Right ventricle myocardium inferior (tissue), 1 donor: Measurements from ENCODE around the gene VWA2. TPM values are rescaled to one million over a fixed set of nuclear protein-coding genes. Genes with fewer than 3 reads are reported as not detected.

Source experiments
- ATAC-seq: fragments of 200-7000 bp; cut with Tn5 transposase; one replicate; pipeline ENCODE4 v1.9.1; 2020; ENCODE audit warnings: mild to moderate bottlenecking, moderate library complexity
- DNase-seq: peaks from one replicate; pipeline ENCODE4 v3.0.0; 2021; ENCODE audit errors: missing footprints
- intact Hi-C: fragments of 100-400 bp; cut with DNase I; formaldehyde crosslinking; loops from one replicate; pipeline ENCODE4 v1.11.0; 2022
- total RNA-seq: library from RNA; stranded (reverse); fragmentation: NEBNext Ultra II Directional; extraction: Animal tissue kit (Norgen Biotek cat#: 25700); gene quantifications from one replicate; pipeline ENCODE4 v1.2.1, GENCODE V29; 2021
- donor health status: DM: no; HTN: yes; CAD: no; lungs with severe emphysema.

Gene VWA2
- total RNA-seq, 1 donor from 2014 or later, result not detected

DNA sequence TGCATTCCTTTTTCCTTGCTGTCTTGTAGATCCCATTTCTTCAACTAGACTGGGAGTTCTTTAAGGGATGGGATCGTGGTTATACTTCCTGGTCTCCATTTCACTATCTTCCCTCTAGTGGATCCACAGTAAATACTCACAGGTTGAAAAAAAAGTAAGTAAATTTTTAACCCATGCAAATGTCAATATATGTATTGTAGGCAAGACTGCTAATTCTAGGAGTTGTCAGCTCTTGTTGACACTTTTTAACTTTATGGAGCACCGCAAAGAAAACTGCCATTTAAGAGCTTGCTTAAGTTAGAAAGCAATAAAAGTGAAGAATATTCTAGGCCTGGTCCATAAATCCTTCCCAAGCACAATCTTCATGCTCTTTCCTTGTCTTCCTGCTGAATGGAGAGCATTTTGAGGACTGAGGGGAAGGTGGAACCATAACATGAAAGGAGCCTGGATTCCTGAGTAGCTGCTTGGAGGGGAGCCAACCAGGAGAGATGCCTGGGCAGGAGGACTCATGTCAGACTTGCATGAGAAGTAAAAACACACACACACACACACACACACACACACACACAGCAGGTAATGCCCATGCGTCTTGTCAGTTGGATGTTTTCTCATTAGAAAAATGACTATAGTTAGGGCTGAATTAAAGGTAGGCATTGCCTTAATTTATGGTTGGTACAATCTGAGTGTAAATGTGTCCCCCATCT is 32.2 kb downstream of the VWA2 start:
- intact Hi-C loops, result loop anchor here (5.0 kb wide), 1 partner anchor 56 kb away; no protein-coding TSS in a partner anchor
- ATAC-seq, result peak; percentile 2
- no peak for DNase-seq

DNA sequence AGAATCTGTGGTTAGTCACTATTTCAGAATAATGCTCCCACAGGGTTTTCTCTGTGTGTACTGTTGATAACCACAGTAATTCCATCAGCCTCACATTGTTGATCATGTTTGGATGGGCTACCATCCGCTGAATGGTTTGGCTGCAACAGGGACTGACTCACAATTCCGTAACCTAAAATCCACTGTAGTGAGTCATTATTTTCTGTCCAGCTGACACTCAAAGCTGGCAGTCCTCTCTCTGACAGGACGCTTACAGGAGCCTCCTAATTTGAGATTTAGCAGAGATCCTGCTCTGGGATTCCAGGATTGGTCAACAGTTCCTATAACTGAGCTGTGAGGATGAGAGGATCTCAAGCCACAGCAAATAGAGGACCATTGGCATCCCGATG is 32.7 kb downstream of the VWA2 start:
- peak; percentile 90 for ATAC-seq
- intact Hi-C loops, result loop anchor here (5.0 kb wide), 1 partner anchor 56 kb away; no protein-coding TSS in a partner anchor
- DNase-seq, result no peak

DNA sequence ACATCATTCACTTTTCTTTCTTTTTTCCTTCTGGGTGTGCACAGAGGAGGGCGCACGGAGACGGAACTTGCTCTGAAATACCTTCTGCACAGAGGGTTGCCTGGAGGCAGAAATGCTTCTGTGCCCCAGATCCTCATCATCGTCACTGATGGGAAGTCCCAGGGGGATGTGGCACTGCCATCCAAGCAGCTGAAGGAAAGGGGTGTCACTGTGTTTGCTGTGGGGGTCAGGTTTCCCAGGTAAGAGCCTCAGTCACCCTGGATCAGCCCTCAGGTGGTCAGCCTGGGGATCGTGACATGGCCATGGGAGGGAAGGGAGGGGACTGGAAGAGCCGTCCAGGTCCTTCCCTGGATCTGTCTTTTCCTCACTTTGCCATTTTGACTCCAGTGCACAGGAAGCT is 33.6 kb downstream of the VWA2 start:
- intact Hi-C loops, result loop anchor here (5.0 kb wide), 1 partner anchor 55 kb away; no protein-coding TSS in a partner anchor
- DNase-seq, result no peak
- ATAC-seq, result no peak

DNA sequence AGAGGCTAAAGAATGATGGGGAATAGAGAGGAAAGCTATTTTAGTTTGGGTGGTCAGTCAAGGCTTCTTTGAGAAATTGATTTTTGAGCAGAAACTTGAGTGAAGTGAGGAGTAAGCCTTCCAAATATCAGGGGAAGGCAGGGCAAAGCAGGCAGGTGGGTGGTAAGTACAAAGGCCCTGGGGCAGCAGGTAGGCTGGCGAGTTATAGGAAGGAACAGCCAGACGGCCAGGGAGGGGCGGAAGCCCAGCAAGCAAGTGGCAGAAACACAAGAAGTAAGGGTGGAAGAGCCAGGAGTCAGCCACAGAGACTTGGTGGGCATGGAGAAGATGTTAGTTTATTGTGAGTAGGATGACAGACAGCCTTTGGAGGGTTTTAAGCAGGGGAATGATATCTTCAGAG is 34.9 kb downstream of the VWA2 start:
- no peak for ATAC-seq
- DNase-seq, result no peak
- intact Hi-C loops, result loop anchor here (5.0 kb wide), 1 partner anchor 53 kb away; no protein-coding TSS in a partner anchor

DNA sequence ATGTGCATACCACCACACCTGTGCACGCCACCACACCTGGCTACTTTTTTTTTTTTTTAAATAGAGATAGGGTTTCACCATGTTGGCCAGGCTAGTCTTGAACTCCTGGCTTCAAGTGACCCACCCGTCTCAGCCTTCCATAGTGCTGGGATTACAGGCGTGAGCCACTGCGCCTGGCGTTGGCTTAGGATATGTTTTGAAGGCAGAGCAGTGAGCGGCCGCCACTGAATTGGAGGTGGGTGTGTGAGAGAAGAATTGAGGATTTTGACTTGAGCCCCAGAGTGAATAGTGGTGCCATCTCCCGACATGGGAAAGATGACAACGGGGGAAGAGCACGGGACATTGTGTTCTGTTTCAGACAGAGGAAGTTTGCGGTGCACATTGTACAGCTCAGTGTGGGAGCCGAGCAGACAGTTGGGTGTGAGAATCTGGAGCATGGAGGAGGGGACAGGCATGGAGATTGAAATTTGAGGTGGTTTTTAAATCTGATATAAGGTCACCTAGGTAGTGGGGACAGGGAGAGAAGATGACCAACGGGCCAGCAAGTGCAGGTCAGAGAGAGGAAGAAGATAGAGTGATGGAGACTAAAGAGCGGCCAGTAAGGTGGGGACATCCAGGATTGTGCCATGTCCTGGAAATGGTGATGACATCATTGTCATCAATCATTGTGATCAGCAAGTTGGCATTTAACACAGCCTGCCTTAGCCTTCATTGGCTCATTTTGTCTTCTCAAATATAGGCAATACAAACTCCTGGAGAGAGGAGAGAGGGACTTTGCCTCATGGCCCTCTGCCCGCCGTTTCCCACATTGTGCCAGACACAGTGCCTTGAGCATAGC is 35.8 kb downstream of the VWA2 start:
- DNase-seq (no peak), ATAC-seq (no peak)
- intact Hi-C loops, result loop anchor here (5.0 kb wide), 1 partner anchor 52 kb away; no protein-coding TSS in a partner anchor

DNA sequence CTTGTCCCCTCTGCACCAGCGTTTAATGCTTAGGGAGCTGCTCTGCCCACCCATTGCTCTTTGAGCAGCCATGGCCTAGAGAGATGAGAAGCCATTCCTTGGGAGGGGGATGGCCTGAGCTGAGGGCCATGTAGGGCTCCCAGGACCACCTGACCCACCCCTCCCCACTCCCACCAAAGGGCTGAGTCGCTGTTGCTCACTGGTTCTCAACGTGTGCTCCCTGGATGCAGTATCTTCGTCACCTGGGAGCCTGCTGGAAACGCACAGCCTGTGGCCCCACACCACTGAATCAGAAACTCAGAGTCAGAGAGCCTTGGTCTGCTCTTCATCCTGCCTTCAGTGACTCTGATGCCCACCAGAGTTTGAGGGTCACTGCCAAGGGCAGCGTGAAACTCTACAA is 37.0 kb downstream of the VWA2 start:
- DNase-seq, result no peak
- ATAC-seq, result no peak
- intact Hi-C loops, result no loop called here

DNA sequence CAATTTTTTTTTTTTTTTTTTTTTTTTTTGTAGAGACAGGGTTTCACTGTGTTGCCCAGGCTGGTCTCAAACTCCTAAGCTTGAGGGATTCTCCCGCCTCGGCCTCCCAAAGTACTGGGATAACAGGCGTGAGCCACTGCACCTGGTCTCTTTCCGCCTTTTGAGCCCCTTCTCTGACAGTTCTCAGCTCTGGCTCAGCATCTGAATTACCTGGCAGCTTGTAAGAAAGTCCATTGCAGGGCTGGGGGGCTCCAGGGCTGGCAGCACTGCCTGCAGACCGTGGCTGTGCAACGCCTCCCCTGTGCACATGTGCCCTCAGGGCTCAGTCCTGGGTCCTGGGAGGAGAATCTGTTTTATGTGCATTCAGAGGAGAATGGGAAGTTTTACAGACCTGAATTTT is 37.6 kb downstream of the VWA2 start:
- intact Hi-C loops, result no loop called here
- DNase-seq, result no peak

DNA sequence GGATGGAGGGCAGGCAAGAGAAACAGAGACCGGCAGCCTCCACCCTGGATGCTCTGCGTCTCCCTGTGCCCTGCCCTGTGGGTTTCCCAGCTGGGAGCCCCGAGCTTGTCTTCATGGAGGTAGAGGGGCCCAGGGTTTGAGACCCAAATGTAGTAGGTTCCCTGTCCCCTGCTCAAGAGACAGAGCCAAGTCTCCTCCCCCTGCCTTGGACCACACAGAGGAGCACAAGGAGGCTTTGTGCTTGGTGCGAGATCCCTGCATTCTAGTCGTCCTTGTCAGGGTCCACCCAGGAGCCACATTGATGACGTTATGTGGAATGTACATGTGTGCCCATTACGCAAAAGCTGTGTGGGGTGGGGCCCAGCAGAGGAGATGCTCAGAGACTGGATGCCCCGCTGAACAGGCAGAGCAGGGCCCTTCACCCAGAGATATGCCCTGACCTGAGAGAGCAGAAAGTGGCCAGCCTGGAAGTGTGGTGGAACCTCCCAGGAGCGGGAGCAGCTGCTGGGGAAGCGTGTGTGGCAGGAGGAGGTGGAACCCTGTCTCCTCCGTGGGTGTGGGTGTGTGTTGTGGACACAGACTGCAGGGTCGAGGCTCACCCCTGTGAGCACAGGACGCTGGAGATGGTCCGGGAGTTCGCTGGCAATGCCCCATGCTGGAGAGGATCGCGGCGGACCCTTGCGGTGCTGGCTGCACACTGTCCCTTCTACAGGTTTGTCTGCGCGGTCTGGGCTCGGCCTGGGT is 39.3 kb downstream of the VWA2 start:
- no peak for ATAC-seq
- no peak for DNase-seq
- intact Hi-C loops, result no loop called here

More for the DNA sequence above, 37.6 kb downstream of the VWA2 start:
- ATAC-seq, result no peak

DNA sequence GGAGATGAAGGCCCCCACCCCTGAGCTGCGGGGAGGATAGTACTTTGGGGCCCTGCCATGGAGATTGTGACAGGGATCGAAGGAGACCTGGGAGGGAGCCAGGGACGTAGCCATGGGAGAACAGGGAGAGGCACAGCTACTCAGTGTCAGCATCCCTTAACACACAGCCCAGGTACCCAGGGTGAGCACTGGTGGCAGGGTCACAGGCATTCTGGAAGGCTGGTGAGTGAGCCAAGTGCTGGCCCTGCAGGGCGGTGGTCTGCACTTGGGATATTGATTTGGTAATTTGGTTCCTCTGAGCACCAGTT is 39.8 kb downstream of the VWA2 start:
- no peak for DNase-seq
- no peak for ATAC-seq
- intact Hi-C loops, result no loop called here

DNA sequence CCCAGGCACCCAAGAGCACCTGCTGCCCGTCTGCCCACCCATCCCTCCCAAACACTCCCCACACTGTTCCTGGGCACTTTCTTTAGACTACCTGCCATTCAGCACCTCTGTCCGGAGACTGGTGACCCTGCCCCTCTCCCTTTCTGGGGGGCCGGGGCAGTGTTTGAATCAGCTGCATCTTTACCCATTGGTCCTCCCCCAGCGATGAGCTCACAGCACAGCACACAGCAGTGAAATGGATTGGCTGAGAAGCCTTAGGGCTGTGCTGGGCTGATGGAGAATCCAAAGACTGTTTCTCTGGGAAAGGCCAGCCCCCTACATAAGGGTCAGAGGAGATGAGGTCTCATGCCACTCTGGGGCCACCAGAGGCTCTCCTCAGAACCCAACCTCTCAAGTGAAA is 40.2 kb downstream of the VWA2 start:
- no peak for DNase-seq
- intact Hi-C loops, result no loop called here
- ATAC-seq, result no peak

DNA sequence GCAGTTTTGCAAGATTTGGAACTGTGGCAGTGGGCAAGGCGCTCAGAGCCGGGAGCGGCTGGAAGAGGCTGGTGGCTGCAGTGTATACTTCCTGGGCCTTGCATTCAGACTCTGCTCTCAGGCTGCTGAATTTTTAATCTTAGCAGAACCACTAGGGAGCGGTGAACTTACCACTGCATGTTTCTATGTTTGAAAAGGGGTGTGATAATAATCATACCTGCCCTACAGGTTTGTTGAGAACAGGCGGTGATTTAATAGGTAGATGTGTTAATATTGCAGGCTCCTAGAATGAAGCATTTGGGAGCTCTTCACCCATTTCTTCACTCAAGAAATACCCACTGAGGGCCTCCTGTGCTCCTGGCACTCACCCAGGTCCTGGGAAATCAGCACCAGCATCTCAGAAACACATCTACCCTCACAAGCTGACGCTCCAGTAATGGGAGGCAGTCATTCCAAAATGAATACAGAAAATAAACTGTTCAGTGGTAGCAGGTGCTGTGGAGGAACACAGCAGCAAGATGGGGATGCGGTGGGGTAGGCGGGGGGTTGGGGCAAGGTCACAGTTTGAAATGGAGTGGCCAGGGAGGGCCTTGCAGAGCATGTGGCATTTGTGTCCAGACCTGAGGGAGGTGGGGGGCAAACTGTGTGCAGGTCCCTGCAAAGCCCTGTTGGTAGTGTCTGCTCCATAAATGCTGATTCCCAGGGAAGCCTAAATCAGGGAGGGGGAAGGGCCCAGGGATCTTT is 41.0 kb downstream of the VWA2 start:
- no peak for ATAC-seq
- no peak for DNase-seq
- intact Hi-C loops, result no loop called here

DNA sequence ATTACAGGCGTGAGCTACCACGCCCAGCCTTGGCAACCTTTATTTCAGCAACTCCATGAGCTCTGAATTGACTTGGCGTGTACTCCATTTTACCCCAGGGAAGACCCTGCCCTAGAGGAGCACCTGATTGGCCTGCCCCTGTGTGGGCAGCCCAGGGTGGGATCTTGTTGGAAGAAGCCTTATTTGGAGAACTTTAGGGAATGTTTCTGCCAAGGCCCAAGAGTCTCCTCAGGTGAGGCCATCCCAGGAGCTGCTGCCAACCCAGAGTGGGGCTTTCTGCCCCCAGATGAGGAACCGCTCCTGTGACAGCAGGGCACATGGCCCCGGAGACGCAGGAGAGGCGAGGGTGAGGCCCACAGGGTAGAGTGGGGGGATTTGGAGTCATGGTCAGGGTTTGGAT is 42.0 kb downstream of the VWA2 start:
- no peak for ATAC-seq
- intact Hi-C loops, result no loop called here
- DNase-seq, result no peak

DNA sequence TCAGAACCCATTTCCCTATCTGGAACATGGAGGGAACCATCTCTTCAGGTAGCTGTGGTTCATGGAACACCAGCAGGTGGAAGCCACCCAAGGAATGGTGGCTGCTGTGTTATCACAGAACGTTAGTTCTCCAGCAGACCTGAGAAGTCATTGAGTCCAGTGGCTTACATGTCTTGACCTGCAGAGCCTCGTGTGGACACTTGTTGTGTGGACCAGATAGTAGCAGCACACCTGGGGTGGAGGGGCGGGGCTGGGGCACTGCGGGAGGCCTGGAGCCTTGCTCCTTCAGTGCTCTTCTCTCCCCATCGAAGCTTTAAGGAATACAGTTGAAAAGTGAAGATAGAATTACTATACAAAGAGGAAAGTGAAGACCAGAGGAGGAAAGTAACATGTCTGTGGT is 42.4 kb downstream of the VWA2 start:
- ATAC-seq, result no peak
- intact Hi-C loops, result no loop called here
- no peak for DNase-seq

DNA sequence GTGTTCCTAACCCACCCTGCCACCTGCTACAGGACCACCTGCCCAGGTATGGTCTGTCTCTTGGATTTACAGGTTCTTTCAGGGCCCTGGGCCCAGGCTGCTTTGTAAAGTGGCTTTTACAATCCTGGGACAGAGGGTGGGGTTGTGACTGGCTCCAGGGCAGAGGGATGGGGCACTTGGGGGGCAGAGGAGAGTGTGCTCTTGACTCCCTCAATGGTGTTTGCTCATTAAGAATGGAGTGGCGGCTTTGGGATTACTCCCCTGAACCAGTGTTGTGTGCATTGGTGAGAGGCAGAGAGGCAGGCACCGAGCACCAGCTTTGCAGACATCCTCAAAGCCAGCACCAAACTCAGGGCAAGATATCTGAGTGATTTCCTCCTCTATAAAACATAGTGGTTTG is 43.5 kb downstream of the VWA2 start:
- ATAC-seq, result no peak
- intact Hi-C loops, result no loop called here
- DNase-seq, result no peak

DNA sequence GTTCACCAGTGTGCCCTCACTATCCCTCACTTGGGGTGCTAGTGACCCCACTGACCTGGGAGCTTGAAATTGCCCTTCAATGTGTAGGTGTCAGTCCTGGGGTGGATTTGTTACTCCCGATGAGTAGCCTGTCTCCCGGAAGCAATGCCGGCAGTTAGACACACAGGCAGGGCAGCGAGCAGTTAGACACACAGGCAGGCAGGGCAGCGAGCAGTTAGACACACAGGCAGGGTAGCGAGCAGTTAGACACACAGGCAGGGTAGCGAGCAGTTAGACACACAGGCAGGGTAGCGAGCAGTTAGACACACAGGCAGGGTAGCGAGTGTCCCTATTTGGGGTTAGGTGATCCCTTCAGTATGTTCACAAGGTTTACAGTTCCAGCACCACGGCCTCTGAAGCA is 44.0 kb downstream of the VWA2 start:
- no peak for DNase-seq

DNA sequence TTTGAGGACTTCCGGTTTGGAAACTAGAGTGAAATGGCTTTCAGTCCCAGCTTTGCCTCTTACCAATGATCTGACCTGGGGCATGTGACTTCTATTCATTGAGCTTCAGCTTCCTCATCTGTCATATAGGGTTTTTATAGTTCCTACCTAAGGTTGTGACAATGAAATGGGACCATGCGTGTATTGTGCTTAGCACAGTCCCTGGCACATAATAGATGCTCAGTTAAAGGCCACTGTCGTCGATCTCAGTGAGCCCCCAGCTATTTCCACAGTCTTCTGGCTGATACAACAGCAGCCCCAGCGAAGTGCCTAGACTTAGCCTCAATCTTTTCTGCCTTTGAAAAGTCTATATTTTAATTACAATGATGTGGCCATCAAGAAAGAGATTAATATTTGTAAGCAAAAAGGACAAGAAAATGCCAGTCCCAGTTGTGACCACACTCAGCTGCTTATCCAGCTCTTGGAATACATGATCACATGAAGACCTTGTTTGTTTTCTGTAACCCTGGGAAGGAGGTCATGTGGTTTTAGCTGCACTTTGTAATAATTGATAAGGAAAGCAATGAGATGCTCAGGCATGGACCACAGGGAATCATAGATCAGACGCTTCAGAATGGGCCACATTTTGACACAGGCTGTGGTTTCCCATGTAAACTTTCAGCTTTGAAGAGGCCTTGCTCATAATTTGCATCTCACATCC is 44.6 kb downstream of the VWA2 start:
- ATAC-seq, result no peak
- DNase-seq, result no peak
- intact Hi-C loops, result no loop called here

More for the DNA sequence above, 44.0 kb downstream of the VWA2 start:
- intact Hi-C loops, result no loop called here
- ATAC-seq, result no peak

DNA sequence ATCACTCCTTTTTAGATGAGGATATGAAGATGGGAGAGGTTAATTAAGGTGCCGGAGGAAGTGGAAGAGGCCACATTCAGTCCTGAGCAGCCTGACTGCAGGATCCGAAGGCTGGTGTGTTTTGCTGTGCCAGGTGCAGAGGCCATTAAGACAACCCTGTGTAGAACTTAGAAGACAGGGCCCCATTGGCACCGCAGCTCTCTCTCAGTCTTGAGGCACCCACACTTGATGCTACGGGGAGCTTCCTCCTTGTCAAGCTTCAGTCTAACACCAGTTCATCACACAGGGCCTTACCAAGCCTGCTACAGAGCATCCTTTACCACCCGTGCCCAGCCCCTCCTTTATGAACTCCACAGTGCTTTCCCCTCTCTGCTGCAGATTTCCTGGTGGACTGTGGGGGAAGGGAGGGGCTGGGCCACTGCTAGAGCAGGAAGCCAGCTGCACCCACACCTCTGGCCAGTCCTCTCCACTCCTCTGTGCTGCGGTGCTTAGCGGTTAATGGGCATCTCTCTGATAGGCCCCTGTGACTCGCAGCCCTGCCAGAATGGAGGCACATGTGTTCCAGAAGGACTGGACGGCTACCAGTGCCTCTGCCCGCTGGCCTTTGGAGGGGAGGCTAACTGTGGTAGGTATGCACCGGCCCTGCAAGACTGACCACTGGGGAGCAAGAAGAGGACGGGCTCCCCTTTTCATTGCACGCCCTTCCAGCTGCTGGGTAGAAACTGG is 45.5 kb downstream of the VWA2 start:
- no peak for DNase-seq
- no peak for ATAC-seq
- intact Hi-C loops, result no loop called here

DNA sequence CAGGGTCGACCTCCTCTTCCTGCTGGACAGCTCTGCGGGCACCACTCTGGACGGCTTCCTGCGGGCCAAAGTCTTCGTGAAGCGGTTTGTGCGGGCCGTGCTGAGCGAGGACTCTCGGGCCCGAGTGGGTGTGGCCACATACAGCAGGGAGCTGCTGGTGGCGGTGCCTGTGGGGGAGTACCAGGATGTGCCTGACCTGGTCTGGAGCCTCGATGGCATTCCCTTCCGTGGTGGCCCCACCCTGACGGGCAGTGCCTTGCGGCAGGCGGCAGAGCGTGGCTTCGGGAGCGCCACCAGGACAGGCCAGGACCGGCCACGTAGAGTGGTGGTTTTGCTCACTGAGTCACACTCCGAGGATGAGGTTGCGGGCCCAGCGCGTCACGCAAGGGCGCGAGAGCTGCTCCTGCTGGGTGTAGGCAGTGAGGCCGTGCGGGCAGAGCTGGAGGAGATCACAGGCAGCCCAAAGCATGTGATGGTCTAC is 46.9 kb downstream of the VWA2 start:
- intact Hi-C loops, result no loop called here
- no peak for ATAC-seq
- no peak for DNase-seq
